Thyroid gland (tissue), 4 donors: ENCODE measurements around the gene RASSF1.

ENCODE experiments used
- POLR2A ChIP-seq, 2 donors: fragments of 450-650 bp; IDR thresholded peaks; one replicate each; pipeline ENCODE4 v1.6.1; 2017; ENCODE audit warnings: antibody characterized with exemption in 2 of 2, mild to moderate bottlenecking in 2 of 2, moderate library complexity in 1 of 2
- TF ChIP-seq, protein P1 (sequence below), 6 experiments: fragments of 200-600 bp in 3 of 6; fragments of 450-650 bp in 3 of 6; sonication (generic) in 3 of 6; IDR thresholded peaks; one replicate each; pipeline ENCODE4 v1.5.1; 2016 to 2019; ENCODE audit warnings: antibody characterized with exemption in 6 of 6, mild to moderate bottlenecking in 2 of 6, inconsistent platforms in 1 of 6, moderate library complexity in 1 of 6

DNA sequence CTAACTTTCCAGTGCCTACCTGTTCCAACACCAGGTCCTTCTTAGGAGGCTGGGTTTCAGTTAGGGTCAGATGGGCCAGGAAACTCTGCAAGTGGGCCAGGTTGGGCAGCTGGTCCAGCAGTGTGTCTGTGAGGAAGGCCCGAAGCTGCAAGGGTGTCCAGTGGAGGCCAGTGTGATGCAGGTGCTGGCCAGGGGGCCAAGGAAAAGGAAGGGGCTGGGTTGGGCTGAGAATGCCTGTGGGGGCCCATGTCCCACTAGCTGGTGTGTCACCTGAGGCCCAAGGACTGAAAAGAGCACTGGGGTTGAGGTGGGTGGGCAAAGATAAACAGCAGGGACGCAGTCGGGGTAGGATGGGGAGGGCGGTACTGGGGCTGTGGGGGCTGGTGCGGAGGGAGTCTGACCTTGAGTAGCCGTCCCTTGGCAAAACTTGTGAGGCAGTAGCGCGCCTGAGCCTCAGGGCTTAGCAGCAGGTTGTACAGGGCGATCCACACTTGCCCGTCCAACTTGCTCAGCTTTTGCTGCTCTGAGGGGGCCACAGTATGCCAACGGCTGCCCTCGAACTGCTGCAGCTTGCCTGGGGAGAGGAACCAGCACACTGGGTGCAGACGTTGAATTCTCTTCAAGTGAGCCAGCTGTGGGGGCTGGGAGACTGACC is 1.5 kb upstream of the RASSF1 start:
- TF ChIP-seq, protein P1, sequence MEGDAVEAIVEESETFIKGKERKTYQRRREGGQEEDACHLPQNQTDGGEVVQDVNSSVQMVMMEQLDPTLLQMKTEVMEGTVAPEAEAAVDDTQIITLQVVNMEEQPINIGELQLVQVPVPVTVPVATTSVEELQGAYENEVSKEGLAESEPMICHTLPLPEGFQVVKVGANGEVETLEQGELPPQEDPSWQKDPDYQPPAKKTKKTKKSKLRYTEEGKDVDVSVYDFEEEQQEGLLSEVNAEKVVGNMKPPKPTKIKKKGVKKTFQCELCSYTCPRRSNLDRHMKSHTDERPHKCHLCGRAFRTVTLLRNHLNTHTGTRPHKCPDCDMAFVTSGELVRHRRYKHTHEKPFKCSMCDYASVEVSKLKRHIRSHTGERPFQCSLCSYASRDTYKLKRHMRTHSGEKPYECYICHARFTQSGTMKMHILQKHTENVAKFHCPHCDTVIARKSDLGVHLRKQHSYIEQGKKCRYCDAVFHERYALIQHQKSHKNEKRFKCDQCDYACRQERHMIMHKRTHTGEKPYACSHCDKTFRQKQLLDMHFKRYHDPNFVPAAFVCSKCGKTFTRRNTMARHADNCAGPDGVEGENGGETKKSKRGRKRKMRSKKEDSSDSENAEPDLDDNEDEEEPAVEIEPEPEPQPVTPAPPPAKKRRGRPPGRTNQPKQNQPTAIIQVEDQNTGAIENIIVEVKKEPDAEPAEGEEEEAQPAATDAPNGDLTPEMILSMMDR (IDR thresholded peaks at IDR 0.05) = no peak
- no peak for TF ChIP-seq POLR2A (IDR thresholded peaks at IDR 0.05)
